ENCODE data around the gene APBB2.

APBB2 gene

GRCh38 chr4:41167191-41167590 is 47.2 kb downstream of the APBB2 start:
- Histone ChIP-seq H3K27me3 (ENCODE audit: insufficient read depth, low read depth, severe bottlenecking) (no peaks in the 10 kb centered on the region), H3K27ac (no peak overlapping the region), H3K36me3 (no peaks in the 10 kb centered on the region), H3K9me3 (ENCODE audit: severe bottlenecking) (no peaks in the 10 kb centered on the region), H3K4me3 (ENCODE audit: low read depth, low read length) (no peak overlapping the region)
- no peak for TF ChIP-seq CTCF (IDR thresholded peaks at IDR 0.05; ENCODE audit: low read depth, low read length)
- DNase-seq, result no peak

- H3K4me3 ChIP-seq (ENCODE audit: low read depth, low read length), result no peak overlapping the region
- no peaks in the 10 kb centered on the region for H3K9me3 ChIP-seq (ENCODE audit: severe bottlenecking)
- H3K27me3 ChIP-seq (ENCODE audit: insufficient read depth, low read depth, severe bottlenecking), result no peaks in the 10 kb centered on the region
- H3K27ac ChIP-seq, result no peak overlapping the region
- no peak for DNase-seq
- TF ChIP-seq CTCF (IDR thresholded peaks at IDR 0.05; ENCODE audit: low read depth, low read length), result no peak
- H3K36me3 ChIP-seq, result no peaks in the 10 kb centered on the region
These were observed 49.9 kb downstream of the APBB2 start for GRCh38 chr4:41164405-41164804.

- Histone ChIP-seq H3K27ac (no peak overlapping the region), H3K9me3 (ENCODE audit: severe bottlenecking) (no peaks in the 10 kb centered on the region), H3K36me3 (no peaks in the 10 kb centered on the region), H3K4me3 (ENCODE audit: low read depth, low read length) (no peak overlapping the region), H3K27me3 (ENCODE audit: insufficient read depth, low read depth, severe bottlenecking) (no peaks in the 10 kb centered on the region)
- TF ChIP-seq CTCF (IDR thresholded peaks at IDR 0.05; ENCODE audit: low read depth, low read length), result no peak
- no peak for DNase-seq
These were observed 53.0 kb downstream of the APBB2 start for GRCh38 chr4:41161355-41161754.

GRCh38 chr4:41160856-41161255 is 53.5 kb downstream of the APBB2 start:
- no peak for DNase-seq
- no peaks in the 10 kb centered on the region for H3K27me3 ChIP-seq (ENCODE audit: insufficient read depth, low read depth, severe bottlenecking)
- TF ChIP-seq CTCF (IDR thresholded peaks at IDR 0.05; ENCODE audit: low read depth, low read length), result no peak
- no peak overlapping the region for H3K27ac ChIP-seq
- no peaks in the 10 kb centered on the region for H3K36me3 ChIP-seq
- H3K9me3 ChIP-seq (ENCODE audit: severe bottlenecking), result no peaks in the 10 kb centered on the region
- H3K4me3 ChIP-seq (ENCODE audit: low read depth, low read length), result no peak overlapping the region

- no peaks in the 10 kb centered on the region for H3K9me3 ChIP-seq (ENCODE audit: severe bottlenecking)
- H3K27me3 ChIP-seq (ENCODE audit: insufficient read depth, low read depth, severe bottlenecking), result no peaks in the 10 kb centered on the region
- no peak overlapping the region for H3K27ac ChIP-seq
- DNase-seq, result peak; percentile 38
- no peak for TF ChIP-seq CTCF (IDR thresholded peaks at IDR 0.05; ENCODE audit: low read depth, low read length)
- H3K4me3 ChIP-seq (ENCODE audit: low read depth, low read length), result no peak overlapping the region
- H3K36me3 ChIP-seq, result no peaks in the 10 kb centered on the region
These were observed 54.1 kb downstream of the APBB2 start for GRCh38 chr4:41160012-41160789.

- H3K36me3 ChIP-seq, result no peaks in the 10 kb centered on the region
- TF ChIP-seq CTCF (IDR thresholded peaks at IDR 0.05; ENCODE audit: low read depth, low read length), result no peak
- H3K27ac ChIP-seq, result no peak overlapping the region
- H3K4me3 ChIP-seq (ENCODE audit: low read depth, low read length), result no peak overlapping the region
- no peaks in the 10 kb centered on the region for H3K27me3 ChIP-seq (ENCODE audit: insufficient read depth, low read depth, severe bottlenecking)
- H3K9me3 ChIP-seq (ENCODE audit: severe bottlenecking), result no peaks in the 10 kb centered on the region
- DNase-seq, result no peak
These were observed 55.6 kb downstream of the APBB2 start for GRCh38 chr4:41158756-41159155.

All from WERI-Rb-1 (cell line).